PC-9 (cell line): ENCODE measurements around the gene RXRA.

Experiments used
- CTCF ChIP-seq: fragments of 200-600 bp; sonication (generic); conservative IDR thresholded peaks from 2 replicates; pipeline ENCODE4 v1.6.1; 2017; ENCODE audit warnings: mixed run types, antibody characterized with exemption, mild to moderate bottlenecking, moderate library complexity
- EZH2 ChIP-seq: fragments of 200-600 bp; sonication (generic); IDR thresholded peaks from 2 replicates; pipeline ENCODE4 v1.8.0; 2017; ENCODE audit warnings: antibody characterized with exemption, low read depth

- TF ChIP-seq CTCF, result no peak
- TF ChIP-seq EZH2, result no peak
These were observed 38.9 kb downstream of the RXRA start for GRCh38 chr9:134365115-134365596.
